Measurements from ENCODE around the gene TPRA1. TPM values are rescaled to one million over a fixed set of nuclear protein-coding genes. Genes with fewer than 3 reads are reported as not detected.
A peak's percentile ranks its signal among the peaks of the same experiment; 100 is the strongest.

The TPRA1 gene
- total RNA-seq, 1 experiment from 2014 or later, result 35.1 TPM

DNA sequence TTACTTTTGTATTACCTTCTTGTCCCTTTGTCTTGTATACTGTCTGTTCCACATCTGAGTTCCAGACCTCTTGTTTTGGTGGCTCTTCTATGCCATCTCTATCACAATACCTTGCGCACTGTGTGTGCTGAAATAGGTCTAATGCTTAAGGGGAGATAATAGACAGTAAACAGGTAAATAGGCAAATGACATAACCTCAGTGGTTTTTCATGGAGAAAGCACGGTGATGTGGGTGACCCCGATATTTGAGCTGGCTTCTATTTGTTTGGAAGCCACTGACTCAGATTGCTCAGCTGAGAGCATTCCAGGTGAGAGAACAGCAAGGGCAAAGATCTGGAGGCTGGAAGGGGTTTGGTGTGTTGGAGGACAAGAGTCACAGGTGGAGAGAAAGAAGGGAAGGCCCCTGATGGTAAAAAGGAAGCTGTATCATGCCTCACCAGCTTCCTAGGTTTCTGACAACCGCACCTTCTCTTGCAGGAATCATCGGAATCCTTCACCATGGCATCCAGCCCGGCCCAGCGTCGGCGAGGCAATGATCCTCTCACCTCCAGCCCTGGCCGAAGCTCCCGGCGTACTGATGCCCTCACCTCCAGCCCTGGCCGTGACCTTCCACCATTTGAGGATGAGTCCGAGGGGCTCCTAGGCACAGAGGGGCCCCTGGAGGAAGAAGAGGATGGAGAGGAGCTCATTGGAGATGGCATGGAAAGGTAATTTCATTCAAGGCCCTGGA is 8.5 kb upstream of the TPRA1 start:
- H3K4me3 ChIP-seq (replicated peaks in 1 of 2; ENCODE audit: low read depth in 1 of 2, low read length in 2 of 2), result peak overlapping the region; percentile 83 to 90
- ATAC-seq, result no peak
- H3K36me3 ChIP-seq (ENCODE audit: control insufficient read depth in 1 of 2, insufficient read depth in 2 of 2, low read length in 2 of 2), result peaks cover 18 to 40% of the 10 kb centered on the region in 2 experiments; a peak in 3 of 4 replicates
- intact Hi-C loops (cut with micrococcal nuclease), result loop anchor here (10.0 kb wide), 2 partner anchors 456 to 536 kb away; partner anchors contain the start of gene SEC61A1
- no peak overlapping the region for H2AFZ ChIP-seq (ENCODE audit: low read depth, low read length, poor library complexity, severe bottlenecking)
- TF ChIP-seq POLR2A (IDR thresholded peaks at IDR 0.05; ENCODE audit: borderline replicate concordance, extremely low read depth, insufficient read depth, insufficient read length) (no peak), SP1 (IDR thresholded peaks at IDR 0.05; ENCODE audit: low read depth) (no peak), ZNF274 (IDR thresholded peaks at IDR 0.05; ENCODE audit: low read depth, low read length) (no peak), REST (IDR thresholded peaks at IDR 0.05; ENCODE audit: low read depth) (no peak), ZFX (IDR thresholded peaks at IDR 0.05) (no peak), POLR2AphosphoS5 (IDR thresholded peaks at IDR 0.05; ENCODE audit: low read depth, low read length) (no peak), JUND (IDR thresholded peaks at IDR 0.05) (no peak), SIN3A (IDR thresholded peaks at IDR 0.05; ENCODE audit: low read depth) (no peak), FOSL1 (IDR thresholded peaks at IDR 0.05; ENCODE audit: low read depth) (no peak), EGR1 (IDR thresholded peaks at IDR 0.05; ENCODE audit: low read depth) (no peak)
- TF ChIP-seq, protein P1, sequence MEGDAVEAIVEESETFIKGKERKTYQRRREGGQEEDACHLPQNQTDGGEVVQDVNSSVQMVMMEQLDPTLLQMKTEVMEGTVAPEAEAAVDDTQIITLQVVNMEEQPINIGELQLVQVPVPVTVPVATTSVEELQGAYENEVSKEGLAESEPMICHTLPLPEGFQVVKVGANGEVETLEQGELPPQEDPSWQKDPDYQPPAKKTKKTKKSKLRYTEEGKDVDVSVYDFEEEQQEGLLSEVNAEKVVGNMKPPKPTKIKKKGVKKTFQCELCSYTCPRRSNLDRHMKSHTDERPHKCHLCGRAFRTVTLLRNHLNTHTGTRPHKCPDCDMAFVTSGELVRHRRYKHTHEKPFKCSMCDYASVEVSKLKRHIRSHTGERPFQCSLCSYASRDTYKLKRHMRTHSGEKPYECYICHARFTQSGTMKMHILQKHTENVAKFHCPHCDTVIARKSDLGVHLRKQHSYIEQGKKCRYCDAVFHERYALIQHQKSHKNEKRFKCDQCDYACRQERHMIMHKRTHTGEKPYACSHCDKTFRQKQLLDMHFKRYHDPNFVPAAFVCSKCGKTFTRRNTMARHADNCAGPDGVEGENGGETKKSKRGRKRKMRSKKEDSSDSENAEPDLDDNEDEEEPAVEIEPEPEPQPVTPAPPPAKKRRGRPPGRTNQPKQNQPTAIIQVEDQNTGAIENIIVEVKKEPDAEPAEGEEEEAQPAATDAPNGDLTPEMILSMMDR (IDR thresholded peaks at IDR 0.05 in 2 of 3, conservative IDR thresholded peaks at IDR 0.05 in 1 of 3; ENCODE audit: borderline replicate concordance in 1 of 3, insufficient read depth in 1 of 3, low read depth in 2 of 3, low read length in 2 of 3), result no peak
- TF ChIP-seq, protein P2, sequence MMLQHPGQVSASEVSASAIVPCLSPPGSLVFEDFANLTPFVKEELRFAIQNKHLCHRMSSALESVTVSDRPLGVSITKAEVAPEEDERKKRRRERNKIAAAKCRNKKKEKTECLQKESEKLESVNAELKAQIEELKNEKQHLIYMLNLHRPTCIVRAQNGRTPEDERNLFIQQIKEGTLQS (IDR thresholded peaks at IDR 0.05), result no peak
- TSS peak; percentile 60 for BruUV-seq (replicated peaks)
- no peaks in the 10 kb centered on the region for H3K9me3 ChIP-seq (ENCODE audit: control insufficient read depth in 1 of 2, insufficient read depth in 1 of 2, low read depth in 1 of 2, low read length in 2 of 2)
- H3K27me3 ChIP-seq (ENCODE audit: insufficient read depth, low read length), result no peaks in the 10 kb centered on the region
- H3K9ac ChIP-seq (ENCODE audit: low read length), result peak overlapping the region; percentile 99
- H3K4me2 ChIP-seq (ENCODE audit: low read length), result peak overlapping the region; percentile 99
- peak overlapping the region; percentile 67 for H3K27ac ChIP-seq (ENCODE audit: low read depth, low read length)
- peaks cover 14 to 24% of the 10 kb centered on the region in 2 experiments for H3K4me1 ChIP-seq (ENCODE audit: control insufficient read depth in 1 of 2, insufficient read depth in 2 of 2, low read length in 2 of 2)
- DNase-seq (ENCODE audit: low read depth, low spot score), result no peak
- ChIA-PET POLR2A (interaction anchor here (1.3 kb wide), 1 partner anchor 10 kb away, joined by 4 read pairs; no protein-coding TSS in a partner anchor), RAD21 (ENCODE audit: low non-redundant PET in 1 of 2, low total read pairs in 2 of 2, uncharacterized antibody in 2 of 2, unreplicated experiment in 2 of 2) (no interaction called here), CTCF (no interaction called here)
- H3K79me2 ChIP-seq (ENCODE audit: insufficient read depth, low read length), result peaks cover 55% of the 10 kb centered on the region
- no peaks in the 10 kb centered on the region for H3K9me2 ChIP-seq (ENCODE audit: insufficient read depth)
- H4K20me1 ChIP-seq (ENCODE audit: insufficient read depth), result no peaks in the 10 kb centered on the region
